NB4 (cell line): Measurements from ENCODE around the gene STRN4.
A peak's percentile ranks its signal among the peaks of the same experiment; 100 is the strongest.
"Not testable (repeated sequence)": the region's sequence is repeated elsewhere in the genome, so short reads cannot be mapped to it uniquely, and the experiment has no call there.

Experiments
- DNase-seq: peaks from one replicate; pipeline ENCODE4 v3.0.0; 2010; ENCODE audit warnings: low read depth
- H3K4me3 ChIP-seq: one replicate; pipeline ENCODE4 v1.5.1; 2011; ENCODE audit warnings: mild to moderate bottlenecking, low read depth, low read length, moderate library complexity
- MYC ChIP-seq: IDR thresholded peaks from 2 replicates; pipeline ENCODE4 v1.6.1; 2011; ENCODE audit warnings: low read depth, low read length
- POLR2A ChIP-seq: IDR thresholded peaks from 2 replicates; pipeline ENCODE4 v1.6.1; 2011; ENCODE audit warnings: mild to moderate bottlenecking; ENCODE audit not compliant: insufficient read length; ENCODE audit errors: extremely low read depth
- TF ChIP-seq, protein P1 (sequence below): IDR thresholded peaks from one replicate; pipeline ENCODE4 v1.5.1; 2012; ENCODE audit warnings: low read depth, low read length
- TF ChIP-seq, protein P2 (sequence below): IDR thresholded peaks from 2 replicates; pipeline ENCODE4 v1.6.1; 2011; ENCODE audit warnings: low read depth, low read length

STRN4 gene

DNA sequence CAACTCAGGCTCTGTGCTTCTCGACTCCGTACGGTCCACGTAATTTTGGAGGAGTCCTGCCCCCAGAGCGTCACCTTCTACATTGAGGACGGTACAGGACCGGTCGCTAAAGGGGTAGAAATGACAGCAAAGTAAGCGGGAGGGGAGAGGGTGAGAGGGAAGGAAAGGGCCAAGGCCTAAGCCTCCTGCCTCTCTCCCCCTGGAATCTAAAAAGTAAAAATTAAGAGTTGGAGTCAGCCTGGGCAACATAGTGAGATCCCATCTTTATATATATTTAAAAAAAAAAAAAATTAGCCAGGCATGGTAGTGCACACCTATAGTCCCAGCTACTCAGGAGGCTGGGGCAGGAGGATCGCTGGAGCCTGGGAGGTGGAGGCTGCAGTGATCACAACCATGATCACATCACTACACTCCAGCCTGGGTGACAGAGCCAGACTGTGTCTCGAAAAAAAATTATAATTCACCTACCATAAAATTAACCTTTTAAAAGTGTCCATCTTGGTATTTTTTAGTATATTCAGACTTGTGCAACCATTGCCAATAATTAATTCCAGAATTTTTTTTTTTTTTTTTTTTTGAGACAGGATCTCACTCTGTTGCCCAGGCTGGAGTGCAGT, 29.5 kb upstream of the STRN4 start:
- H3K4me3 ChIP-seq, result no peak overlapping the region
- TF ChIP-seq, protein P1, sequence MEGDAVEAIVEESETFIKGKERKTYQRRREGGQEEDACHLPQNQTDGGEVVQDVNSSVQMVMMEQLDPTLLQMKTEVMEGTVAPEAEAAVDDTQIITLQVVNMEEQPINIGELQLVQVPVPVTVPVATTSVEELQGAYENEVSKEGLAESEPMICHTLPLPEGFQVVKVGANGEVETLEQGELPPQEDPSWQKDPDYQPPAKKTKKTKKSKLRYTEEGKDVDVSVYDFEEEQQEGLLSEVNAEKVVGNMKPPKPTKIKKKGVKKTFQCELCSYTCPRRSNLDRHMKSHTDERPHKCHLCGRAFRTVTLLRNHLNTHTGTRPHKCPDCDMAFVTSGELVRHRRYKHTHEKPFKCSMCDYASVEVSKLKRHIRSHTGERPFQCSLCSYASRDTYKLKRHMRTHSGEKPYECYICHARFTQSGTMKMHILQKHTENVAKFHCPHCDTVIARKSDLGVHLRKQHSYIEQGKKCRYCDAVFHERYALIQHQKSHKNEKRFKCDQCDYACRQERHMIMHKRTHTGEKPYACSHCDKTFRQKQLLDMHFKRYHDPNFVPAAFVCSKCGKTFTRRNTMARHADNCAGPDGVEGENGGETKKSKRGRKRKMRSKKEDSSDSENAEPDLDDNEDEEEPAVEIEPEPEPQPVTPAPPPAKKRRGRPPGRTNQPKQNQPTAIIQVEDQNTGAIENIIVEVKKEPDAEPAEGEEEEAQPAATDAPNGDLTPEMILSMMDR, result no peak
- TF ChIP-seq, protein P2, sequence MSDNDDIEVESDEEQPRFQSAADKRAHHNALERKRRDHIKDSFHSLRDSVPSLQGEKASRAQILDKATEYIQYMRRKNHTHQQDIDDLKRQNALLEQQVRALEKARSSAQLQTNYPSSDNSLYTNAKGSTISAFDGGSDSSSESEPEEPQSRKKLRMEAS, result no peak
- TF ChIP-seq MYC (no peak), POLR2A (no peak)
- no peak for DNase-seq

DNA sequence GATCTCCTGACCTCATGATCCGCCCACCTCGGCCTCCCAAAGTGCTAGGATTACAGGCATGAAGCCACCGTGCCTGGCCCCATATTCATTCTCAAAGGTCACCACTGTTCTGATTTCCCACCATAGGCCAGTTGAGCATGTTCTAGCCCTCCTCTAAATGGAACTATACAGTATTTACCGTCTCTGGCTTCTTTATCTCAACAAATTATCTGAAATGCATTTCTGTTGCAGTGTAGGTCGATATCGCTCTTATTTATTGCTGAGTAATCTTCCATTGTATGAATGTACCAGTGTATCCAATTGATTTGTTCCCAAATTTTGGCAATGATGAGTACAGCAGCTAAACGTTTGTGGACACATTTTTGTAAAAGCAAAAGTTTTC, 26.8 kb upstream of the STRN4 start:
- H3K4me3 ChIP-seq, result no peak overlapping the region
- no peak for DNase-seq
- TF ChIP-seq, protein P2, result no peak
- TF ChIP-seq, protein P1, result no peak
- TF ChIP-seq POLR2A (no peak), MYC (no peak)

DNA sequence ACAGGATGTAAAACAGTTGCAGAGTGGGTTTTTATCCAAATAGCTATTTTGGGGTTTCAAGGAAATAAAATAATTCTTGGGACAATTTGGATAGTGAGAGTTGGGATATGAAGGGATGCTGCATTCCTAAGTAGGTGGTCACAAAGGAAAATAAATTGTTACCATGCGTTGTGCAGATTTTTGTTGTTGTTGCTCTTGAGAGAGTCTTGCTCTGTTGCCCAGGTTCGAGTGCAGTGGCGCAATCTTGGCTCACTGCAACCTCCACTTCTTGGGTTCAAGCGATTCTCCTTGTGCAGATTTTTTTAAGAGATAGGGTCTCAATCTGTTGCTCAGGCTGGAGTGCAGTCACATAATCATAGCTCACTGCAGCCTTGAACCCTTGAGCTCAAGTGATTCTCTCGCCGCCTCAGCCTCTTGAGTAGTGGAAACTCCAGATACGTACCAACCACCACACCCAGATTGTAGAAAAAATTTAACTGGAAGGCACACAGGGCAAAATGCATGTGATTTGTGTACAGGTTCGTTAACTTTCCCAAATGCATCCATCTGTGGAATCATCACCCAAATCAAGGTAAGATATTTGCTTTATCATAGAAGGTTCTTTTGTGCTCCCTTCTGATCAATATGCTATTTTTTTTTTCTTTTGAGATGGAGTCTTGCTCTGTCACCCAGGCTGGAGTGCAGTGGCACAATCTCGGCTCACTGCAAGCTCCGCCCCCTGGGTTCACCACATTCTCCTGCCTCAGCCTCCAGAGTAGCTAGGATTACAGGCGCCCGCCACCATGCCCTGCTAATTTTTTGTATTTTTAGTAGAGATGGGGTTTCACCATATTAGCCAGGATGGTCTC, 26.1 kb upstream of the STRN4 start:
- no peak for DNase-seq
- H3K4me3 ChIP-seq, result no peak overlapping the region
- TF ChIP-seq POLR2A (no peak), MYC (no peak)
- TF ChIP-seq, protein P2, result no peak
- TF ChIP-seq, protein P1, result no peak

DNA sequence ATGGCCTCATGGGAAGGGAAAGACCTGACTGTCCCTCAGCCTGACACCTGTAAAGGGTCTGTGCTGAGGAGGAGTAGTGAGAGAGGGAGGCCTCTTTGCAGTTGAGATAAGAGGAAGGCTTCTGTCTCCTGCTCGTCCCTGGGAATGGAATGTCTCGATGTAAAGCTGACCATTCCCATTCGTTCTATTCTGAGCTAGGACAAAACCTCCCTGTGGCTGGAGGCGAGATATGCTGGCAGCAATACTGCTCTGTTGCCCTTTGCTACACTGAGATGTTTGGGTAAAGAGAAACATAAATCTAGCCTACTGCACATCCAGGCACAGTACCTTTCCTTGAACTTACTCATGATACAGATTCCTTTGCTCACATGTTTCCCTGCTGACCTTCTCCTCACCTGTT, 22.5 kb upstream of the STRN4 start:
- not testable (repeated sequence) for H3K4me3 ChIP-seq, DNase-seq

DNA sequence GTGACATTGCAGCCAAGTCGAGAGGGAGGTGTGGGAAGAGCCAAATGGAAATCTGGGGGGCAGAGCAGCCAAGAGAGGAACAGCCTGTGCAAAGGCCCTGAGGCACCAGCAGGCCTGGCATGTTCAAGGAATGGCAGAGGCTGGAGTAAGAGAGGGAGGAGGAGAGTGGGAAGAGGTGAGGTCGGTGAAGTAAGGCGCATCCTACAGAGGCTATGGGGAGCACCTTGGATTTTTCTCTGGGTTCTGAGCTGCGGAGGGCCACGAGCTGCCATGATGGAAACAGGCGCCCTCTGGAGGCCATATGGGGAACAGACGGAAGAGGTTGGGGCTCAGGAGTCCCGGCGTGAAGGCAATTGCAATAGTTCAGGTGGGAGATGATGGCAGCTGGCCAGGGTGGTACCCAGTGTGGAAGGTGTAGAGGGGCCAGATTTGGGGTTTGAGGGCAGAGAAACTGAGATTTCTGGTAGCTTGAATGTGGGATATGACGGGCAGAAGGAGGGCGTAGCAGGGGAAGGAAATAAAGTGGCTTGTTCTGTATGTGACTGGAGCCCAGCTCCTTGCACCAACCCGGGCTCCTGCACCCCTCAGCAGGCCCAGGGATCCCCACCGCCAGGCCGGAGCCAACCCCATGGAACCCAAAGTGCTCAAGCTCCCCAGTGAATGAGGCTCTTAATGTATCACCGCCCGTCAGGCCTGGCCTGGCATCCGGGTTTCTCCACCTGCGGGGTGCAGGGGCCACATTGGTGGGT, 20.5 kb upstream of the STRN4 start:
- peak; percentile 70 for TF ChIP-seq MYC
- TF ChIP-seq, protein P2, result peak; percentile 69
- TF ChIP-seq POLR2A, result no peak
- TF ChIP-seq, protein P1, result peak; percentile 100
- DNase-seq, result peak; percentile 89
- H3K4me3 ChIP-seq, result no peak overlapping the region

DNA sequence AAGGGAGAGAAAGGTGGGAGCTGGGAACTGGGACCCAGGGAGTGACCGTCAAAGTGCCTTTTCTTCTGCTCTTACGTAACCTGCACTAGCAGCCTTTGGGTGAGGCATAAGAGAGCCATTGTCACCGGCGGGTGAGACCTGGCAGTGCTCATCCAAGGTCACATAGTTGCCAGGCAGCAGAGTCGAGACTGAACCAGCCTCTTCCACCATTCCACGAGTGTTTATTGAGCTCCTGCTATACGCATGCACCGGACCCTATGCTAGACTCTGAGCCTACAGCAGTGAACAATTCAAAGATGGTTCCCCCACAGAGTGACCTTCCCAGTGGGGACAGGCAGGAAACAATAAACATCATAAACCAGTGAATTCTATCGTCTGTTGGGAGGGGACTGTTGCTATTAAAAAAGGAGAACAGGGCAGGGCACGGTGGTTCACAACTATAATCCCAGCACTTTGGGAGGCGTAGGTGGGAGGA, 18.6 kb upstream of the STRN4 start:
- H3K4me3 ChIP-seq, result no peak overlapping the region
- peak; percentile 84 for DNase-seq
- TF ChIP-seq MYC, result no peak
- TF ChIP-seq, protein P2, result no peak
- no peak for TF ChIP-seq POLR2A
- TF ChIP-seq, protein P1, result no peak
